T follicular helper cell (primary cell): ENCODE measurements around the gene TMEM273.

Experiments used
- DNase-seq: peaks from one replicate; pipeline ENCODE4 v3.0.0-alpha.2; 2020; ENCODE audit warnings: low read depth

The TMEM273 gene

DNA sequence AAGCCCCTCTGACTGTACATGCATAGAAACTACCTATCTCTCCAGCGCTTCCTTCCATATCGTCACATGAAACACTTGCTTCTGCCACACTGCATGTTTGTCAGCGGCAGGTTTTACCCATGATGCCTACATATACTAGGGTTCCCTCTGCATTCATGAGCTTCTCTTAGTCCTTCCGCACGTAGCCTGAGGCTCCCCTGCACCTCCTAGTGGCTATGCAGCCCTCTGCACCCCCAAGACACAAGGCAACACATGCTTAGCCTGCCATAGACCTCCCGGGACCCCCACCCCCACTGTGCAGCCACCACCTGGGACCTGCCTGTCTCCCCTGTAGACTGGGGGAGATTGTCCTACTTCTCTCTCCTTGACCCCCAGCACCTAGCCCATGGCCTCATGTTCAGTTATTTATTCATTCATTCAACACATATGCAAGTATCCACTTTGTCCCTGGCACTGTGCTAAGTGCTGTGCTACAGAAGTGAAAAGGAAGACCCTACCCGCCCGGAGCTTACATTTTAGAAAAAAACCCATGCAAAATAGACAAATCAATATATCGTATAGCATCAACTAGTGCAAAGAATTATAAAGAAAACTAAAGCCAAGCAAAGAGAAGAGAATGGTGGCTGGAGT is 23.5 kb downstream of the TMEM273 start:
- DNase-seq: no peak

DNA sequence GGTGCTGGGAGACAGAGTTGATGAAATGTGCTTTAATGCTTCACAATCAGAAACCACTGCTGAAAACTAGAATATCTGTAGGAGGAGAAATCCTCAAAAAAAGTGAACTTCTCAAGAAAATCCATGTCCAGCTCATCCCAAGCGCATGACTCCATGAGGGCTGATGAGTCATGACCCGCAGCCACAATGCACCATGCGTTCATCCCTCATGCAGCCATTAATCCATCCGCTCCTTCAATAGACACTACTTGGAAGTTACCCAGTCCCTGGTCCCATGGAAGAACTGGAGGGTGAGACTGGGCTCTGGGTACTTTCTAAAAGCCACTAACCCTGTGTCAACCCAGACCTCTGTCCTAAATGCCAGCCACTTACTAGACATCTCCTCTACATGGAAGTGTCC is 24.4 kb downstream of the TMEM273 start:
- no peak for DNase-seq

DNA sequence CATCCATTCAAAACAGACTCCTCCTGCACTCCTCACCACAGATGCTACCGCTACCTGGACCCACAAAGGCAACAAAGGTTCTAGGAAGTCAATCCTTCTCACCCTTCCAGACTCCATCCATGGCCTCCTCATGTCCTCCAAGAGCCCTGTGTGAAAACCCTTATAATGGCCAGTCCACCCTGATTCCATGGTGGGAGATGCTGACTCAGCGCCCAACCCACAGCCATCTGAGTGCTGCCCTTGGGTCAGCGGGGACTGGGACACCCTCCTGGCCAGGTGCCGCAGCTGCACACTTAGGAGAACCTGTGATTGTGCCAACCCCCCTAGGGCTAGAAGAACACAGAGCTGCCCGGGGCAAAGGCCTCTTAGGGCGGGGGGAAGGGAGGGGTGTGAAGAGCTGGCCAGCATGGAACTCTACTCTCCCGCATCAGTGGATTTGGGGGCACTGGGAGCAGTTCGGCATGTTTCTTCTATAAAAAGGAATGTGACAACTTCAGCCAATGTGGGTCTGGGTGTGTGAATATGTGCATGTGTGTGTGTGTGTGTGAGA is 25.4 kb downstream of the TMEM273 start:
- no peak for DNase-seq

DNA sequence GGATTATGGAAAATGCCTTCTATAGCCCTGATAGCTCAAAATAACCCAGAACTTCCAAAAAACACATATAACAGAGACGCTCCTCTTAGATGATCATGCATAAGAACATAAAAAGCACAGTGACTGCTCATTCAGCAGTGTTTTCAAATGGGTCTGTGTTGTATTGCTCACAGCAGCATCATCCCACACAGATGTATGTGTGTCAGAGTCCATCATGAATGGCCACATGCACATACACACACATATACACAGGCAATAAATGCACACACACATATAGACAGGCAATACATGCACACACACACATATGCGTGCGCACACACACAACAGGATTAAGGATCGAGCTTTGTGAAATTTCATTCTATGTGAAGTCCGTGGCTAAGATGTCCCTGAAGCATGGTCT is 26.1 kb downstream of the TMEM273 start:
- DNase-seq: no peak

DNA sequence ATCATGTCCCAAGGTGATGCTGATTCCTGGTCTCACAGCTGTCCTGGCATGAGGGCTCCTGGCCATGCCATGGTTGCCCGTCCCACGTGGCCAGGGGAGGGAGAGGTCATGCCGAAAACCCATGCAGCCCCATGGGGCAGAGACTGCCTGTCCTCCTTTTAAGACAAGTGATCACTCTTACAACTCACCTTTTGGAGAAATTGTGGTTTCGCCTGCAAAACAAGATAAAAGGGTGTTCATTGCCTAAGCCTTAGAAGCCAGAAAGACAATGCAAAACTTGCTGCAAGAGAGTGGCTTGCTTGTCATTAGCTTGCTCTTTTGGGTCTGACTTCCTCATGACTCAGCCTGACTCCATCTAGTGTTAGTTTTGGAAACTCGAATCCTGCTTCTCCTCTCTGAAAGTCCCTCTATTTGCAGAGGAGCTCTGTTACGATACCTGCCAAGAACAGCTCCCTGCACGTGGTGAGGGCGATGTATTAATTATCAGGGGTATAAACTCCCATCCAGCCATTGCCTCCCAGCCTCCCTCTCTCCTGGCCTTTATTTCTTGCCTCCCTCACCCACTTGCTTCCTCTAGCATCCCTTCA is 26.7 kb downstream of the TMEM273 start:
- no peak for DNase-seq

DNA sequence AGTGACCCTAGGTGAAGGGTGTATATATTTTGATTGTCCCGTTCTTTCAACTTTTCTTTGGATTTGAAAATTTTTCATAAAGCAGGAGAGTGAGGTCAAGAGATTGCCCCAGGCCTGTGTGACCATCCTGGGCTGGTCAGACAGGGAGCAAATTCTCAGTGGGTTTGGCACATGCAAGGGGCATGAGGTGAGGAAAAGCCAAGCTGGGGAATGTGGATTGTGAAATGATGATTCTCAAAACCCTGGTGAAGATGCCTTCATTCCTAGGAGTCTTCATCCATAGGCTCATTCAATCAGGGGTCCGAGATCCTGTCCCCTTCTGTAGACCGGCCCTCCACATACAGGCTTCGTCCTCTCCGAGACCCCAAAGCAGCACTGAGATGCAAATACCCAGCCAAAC is 27.4 kb downstream of the TMEM273 start:
- no peak for DNase-seq

DNA sequence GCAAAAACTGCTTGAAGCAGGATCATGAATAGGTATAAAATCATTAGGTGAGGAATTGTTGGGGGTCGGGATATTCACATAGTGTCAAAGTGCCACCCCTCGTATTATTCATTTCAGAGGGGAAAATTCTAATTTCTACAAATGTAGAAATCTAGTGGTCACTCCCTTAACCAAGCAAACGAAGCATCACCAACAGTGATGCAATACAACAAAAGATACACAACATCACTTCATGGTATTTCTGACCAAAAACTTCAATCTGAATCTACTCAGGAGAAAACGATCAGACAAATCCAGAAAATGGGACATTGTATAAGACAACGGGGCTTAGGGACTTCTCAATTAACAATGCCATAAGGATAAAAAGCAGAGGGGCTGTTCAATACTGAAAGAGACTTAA is 28.1 kb downstream of the TMEM273 start:
- no peak for DNase-seq

DNA sequence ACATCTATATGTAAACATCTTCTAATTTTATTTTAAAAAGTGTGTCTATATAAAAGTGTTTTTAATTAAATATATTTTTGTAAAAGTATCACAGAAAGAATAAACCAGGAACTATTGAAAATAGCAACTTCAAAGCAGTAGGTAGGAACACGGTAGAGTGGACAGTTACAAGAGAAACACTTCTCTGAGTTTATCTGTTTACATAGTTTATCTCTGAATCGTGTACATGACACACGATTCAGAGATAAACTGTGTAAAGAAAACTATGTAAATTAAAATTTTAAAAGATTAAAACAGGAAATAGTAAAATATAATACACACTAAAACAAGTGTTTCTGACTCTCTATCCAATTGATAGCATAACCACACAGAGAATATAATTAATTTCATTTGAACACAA is 29.3 kb downstream of the TMEM273 start:
- DNase-seq: no peak

DNA sequence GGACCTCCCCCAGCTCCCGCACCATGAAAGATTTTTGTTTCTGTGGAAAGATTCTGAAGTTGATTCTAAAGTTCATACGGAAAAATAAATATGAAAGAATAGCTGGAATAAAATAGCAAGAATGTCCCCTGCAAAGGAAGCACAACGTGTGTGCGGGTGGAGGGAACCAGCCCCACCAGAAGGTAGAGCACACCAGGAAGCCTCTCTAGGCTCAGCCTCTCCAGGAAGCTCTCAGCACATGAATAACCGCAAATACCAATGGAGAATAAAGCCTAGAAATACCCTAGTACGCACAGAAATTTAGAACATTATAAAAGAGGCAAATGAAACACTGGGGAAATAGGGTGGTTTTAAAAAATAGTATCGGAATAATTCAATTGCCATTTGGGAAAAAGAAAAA is 29.8 kb downstream of the TMEM273 start:
- DNase-seq: no peak

DNA sequence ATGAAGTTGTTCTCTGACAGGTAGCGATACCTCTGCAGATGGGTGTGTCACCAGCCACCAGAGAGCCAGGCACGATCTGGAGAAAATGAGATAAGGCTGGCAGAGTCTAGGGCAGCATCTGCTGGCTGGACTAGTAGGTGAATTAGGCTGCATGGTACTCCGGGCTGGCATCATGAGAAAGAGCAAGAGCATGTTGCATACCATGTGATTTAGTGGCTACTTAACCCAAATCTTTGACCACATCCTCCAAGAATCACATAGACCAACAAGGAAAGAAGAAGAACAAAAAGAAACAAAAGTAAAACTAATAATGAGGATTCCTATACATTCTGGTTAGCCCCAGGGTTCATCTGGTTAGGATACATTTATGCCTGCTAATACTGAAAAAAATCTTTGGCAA is 31.0 kb downstream of the TMEM273 start:
- DNase-seq: no peak

DNA sequence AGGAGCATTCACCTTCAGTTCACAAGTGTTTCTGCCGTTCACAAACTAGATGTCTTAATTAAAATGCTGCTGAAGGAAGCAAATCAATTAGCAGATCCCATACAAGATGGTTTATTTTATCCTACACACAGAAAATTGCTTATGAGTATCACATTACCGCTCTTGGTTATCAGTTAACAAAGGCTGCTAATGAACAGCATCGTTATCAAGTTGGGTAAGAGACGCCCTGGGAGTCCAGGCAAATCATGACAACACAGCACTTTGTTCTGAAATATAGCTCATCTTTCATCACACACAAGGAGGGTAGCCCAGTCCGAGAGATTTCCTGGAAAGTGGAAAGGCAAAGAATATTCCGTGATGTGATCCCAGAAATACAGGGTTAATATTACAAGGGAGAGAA is 33.5 kb downstream of the TMEM273 start:
- no peak for DNase-seq

DNA sequence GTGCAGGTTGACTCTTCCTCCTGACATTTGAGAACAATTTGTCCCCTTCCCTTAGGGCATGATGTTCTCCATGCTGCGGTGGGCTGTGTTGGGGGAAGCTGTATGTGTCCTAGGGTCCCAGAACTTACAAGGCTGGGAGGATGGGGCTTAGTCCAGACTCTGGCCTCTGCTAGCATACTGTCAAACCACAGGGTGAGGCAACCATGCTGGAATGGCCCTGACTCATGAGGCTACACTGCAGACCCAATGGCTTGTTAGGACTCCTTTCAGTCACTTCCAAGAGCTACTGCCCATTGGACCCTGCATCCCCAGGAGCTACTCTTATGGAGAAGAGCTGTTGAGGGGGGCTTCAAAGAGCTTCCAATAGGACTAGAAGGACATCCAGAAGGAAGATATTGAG is 34.2 kb downstream of the TMEM273 start:
- DNase-seq: no peak

DNA sequence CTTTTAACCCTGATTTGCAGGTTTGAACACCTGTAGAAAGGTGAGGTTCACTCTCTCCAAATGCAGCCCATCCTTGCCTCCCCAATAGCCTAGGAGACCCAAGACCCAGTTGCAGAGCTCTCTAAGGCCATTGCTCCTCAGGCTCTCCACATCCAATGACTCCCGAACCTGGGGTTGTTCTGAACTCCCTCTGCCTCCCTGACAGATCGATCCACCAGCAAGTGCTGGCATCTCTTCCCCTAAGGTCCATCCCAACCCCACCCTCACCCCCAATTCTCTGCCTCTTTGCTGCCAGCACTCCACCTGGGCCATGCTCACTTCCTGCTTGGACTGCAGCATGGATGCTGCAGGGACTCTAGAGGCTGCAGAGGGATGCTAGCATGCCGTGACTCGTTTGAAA is 35.1 kb downstream of the TMEM273 start:
- no peak for DNase-seq

DNA sequence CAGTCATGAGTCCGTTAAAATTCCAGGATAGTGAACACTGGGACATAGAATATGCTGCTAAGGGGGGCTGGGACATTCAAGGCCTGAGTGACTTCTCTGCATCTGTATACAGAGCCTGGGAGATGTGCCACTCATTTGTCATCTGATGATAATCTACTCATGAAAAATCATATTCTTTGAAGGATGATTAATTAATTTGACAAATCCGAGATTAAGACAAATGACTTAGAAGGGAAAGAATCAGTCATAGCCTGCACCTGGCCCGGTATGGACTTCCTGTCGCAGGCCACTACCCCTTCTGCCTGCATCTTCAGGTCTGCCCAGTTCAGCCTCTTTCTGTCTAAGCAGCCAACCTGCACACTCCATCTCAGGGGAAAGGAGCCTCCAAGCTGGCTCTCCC is 35.5 kb downstream of the TMEM273 start:
- DNase-seq: no peak

DNA sequence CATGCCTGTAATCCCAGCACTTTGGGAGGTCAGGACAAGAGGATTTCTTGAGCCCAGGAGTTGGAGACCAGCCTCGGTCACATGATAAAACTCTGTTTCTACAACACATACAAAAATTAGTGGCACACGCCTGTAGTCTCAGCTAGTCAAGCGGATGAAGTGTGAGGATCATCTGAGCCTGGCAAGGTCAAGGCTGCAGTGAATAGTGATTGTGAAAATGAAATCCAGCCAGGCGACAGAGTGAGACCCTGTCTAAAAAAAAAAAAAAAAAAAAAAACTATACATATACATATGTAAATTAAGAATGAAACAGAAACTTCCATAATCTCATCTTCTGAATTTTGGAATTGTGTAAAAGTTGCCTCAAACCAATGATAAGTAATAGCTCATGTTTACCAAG is 36.2 kb downstream of the TMEM273 start:
- no peak for DNase-seq

DNA sequence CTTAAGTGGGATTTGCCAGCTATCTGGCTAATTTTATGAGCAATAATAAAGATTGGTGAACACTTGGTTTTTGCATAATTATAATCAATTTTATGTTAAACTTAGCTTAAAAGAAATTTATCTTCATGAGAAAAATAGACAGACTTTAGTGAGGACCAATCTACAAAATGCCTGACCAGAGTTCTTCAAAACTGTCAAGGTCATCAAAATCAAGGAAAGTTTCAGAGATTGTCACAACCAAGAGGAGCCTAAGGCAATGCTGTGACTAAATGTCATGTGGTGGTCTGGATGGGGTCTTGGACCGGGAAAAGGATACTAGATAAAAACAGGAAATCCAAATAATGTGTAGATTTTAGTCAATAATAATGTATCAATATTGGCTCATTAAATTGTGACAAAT is 36.7 kb downstream of the TMEM273 start:
- DNase-seq: no peak

DNA sequence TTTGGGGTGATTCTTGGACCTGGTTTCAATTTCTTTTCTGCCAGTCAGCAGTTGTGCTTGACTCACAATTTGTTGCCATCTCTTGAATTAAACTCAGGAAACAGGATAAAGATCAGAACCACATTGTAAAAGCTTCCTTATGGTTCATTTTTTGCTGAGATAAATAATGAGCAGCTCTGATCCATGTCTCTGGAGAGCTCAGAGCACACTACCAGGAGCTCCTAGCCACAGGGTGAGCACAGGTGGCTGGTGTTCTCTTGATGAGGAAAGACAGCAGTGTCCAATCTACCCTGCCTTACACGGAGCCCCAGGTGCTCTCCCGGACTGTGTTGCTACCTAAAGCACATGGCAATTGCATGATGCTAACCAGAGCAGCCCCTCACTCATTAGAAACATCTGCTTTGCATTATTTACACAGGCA is 37.2 kb downstream of the TMEM273 start:
- no peak for DNase-seq

DNA sequence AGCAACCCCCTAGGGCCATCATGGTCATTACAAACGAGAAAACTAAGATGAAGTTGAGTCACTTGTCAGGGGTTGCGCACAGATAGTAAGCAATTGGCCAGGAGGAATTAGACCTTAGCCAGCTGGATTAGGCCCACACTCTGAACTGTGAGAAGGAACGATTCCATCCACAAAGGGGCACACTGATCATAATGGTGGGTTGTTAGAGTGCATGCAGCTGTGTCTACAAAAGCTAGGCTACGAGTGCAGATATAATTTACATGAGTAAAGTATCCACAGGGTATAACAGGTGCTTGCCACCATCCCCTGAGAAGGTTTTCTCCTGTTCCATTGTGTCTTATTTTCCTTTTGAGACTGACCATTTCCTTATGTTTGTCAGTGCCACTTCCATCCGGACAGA is 37.8 kb downstream of the TMEM273 start:
- no peak for DNase-seq

DNA sequence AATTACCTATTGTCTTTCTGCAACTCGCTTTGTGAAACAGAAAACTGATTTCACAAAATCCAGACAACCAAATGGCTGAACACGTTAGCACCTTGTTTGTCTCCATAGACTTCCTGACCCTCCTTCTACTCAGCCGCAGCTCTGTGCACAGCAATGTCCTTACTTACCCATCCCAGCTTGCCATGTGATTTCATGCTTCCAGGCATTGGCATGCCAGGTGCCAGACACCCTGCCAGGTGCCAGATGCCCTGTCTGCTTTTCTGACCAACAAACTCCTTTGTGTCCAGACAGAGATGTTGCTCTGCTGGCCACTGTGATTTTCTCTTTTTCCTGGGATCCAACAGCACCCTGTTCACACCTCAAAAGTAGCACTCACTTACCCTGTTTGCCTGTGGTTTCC is 38.3 kb downstream of the TMEM273 start:
- DNase-seq: no peak

DNA sequence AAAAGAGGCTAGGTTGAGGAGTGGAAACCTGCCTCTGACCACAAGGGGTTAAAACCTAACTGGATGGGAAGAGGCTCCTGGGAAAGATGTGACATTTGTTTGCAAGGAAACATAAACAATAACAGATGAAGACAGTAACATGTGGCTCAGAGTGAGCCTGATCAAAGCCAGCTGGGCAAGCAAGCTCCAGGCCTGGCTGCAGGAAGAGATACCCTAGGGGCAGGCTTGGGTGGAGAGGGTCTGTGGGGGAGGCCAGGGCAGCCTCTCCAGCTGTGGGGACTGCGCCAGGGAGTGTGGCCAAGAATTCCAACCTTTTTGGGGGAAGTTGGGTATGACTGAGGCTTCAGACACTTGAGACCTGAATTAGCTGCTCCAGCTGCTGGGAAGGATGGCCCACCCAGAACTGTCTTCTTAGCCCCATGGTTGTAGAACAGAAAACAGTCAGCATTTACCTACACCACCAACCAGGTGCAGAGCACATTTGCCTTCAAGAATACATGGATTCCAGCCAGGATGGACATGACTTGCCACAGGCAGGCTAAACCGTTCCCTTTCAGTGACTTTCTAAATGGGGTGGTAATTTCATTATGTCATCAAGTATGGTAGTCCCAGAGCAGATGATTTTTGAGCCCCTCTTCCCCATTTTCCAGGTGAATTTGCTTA is 44.0 kb downstream of the TMEM273 start:
- DNase-seq: no peak

DNA sequence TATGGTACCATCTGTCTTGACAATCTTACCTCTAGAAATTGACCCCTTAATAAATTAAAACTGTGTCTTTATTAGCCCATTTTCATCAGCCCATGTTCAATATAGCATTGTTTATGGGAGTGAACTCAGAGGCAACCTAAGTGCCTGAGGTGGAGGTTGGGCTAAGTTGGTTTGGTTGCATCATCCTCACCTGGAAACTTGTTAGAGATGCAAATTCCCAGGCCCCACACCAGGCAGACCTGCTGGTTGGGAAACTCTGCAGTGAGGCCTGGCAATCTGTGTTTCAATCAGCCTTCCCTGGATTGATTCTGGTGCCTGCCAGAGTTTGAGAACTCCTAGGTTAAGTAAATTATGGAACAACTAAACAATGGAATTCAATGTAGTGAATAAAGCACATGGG is 44.9 kb downstream of the TMEM273 start:
- DNase-seq: no peak

DNA sequence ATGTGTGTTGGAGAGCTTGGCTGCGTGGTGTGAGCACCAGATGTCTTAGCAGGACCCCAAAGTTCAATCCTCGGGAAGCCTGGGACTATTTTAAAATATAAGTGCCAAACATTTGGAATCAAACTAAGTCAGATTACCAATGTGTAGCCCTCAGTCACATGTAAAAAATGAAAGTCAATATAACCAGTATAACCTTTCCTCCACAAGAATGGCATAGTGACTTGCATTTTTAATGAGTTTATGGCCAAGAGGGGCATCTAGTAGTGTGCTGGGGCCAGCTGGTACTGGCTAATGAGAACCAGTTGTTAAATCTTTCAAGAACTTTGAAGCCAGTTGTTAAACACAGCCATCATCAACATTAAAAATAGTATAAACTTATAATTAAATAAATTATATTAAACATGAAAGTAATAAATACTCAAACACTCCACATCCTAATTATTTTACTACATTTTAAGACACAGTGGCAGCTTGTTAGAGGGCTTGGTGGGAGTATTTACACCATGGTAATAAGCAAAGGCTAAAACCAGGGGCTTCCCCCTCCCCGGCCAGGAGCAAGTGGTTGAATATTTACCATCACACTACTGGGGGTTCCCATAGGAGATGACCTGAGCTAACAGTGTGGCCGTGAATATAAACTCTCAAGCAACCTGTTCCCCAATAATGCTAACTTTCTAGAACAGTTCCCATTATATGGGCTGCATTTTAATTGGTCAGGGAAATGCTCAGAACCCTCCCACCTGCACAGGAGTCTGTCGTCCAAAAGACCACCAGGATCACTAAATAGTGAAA is 46.5 kb downstream of the TMEM273 start:
- no peak for DNase-seq
